ENCODE measurements around the gene CCDC68. TPM values are rescaled to one million over a fixed set of nuclear protein-coding genes. Genes with fewer than 3 reads are reported as not detected.

CCDC68 gene
- total and polyA plus RNA-seq, 2 donors (not counting 3 experiments of a cell fraction or from before 2014, with no cell fraction given) = 0.72 to 1.0 TPM

DNA sequence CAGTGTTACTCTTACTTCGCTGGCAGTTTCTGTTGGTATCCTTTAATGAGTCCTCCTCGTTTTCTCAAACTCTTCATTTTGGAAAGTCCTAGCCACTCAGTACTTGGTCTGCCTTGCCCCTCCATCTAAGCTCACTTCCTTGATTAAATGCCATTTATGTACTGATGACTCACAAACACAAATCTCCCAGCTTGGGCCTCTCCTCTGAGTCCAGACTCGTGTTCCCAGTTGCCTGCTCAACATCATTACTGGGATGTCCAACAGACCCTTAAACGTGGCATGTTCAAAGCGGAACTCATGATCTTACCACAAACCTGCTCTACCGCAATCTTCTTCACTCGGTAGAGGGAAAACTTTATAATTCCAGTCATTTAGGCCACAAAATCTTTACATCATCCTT is 13.8 kb upstream of the CCDC68 start:
- ChIA-PET POLR2A (no interaction called here), CTCF (interaction anchor here (1.4 kb wide), 1 partner anchor 50 kb away, joined by 3 read pairs; no protein-coding TSS in a partner anchor)
- no peaks in the 10 kb centered on the region for H3K36me3 ChIP-seq (ENCODE audit: control insufficient read depth in 2 of 2, extremely low read depth in 1 of 2, insufficient read depth in 2 of 2, low read length in 2 of 2)
- DNase-seq (ENCODE audit: low read depth, low spot score) = no peak
- intact Hi-C loops (cut with micrococcal nuclease) (no loop called here), dilution Hi-C loops (cut with MboI; ENCODE audit: extremely low pct_ligation_motif_present, low sequenced_read_pairs) (no loop called here)
- H3K27ac ChIP-seq (ENCODE audit: insufficient read depth, low read depth, low read length) = no peak overlapping the region
- H3K79me2 ChIP-seq (ENCODE audit: control insufficient read depth, insufficient read depth, low read length) = no peaks in the 10 kb centered on the region
- H3K4me2 ChIP-seq (ENCODE audit: insufficient read depth, low read length) = no peak overlapping the region
- no peak overlapping the region for H3K4me3 ChIP-seq (replicated peaks in 1 of 3; ENCODE audit: insufficient read depth in 1 of 3, low read depth in 1 of 3, low read length in 3 of 3)
- no peak for FAIRE-seq
- H3K9me1 ChIP-seq (replicated peaks; ENCODE audit: control insufficient read depth, extremely low read depth, insufficient read depth, low read length) = no peaks in the 10 kb centered on the region
- H3K9me3 ChIP-seq (replicated peaks; ENCODE audit: control insufficient read depth, insufficient read depth, low read length) = no peaks in the 10 kb centered on the region
- no peaks in the 10 kb centered on the region for H3K27me3 ChIP-seq (ENCODE audit: control insufficient read depth in 2 of 2, insufficient read depth in 2 of 2, low read length in 2 of 2)
- BruUV-seq (replicated peaks) = no TSS peak
- peaks cover 2% of the 10 kb centered on the region for H3K4me1 ChIP-seq (ENCODE audit: control insufficient read depth, extremely low read depth, insufficient read depth, low read length)
- H2AFZ ChIP-seq (ENCODE audit: low read depth, low read length) = no peak overlapping the region
- TF ChIP-seq JUN (IDR thresholded peaks at IDR 0.05; ENCODE audit: borderline replicate concordance, insufficient read depth, insufficient read length, low read depth) (no peak), POLR2AphosphoS5 (IDR thresholded peaks at IDR 0.05; ENCODE audit: insufficient read depth, low read depth, low read length) (no peak), GATA2 (IDR thresholded peaks at IDR 0.05; ENCODE audit: insufficient read depth, insufficient read length, low read depth, low read length) (no peak), POLR2A (IDR thresholded peaks at IDR 0.05; ENCODE audit: low read depth, low read length) (no peak)
- H4K20me1 ChIP-seq (replicated peaks; ENCODE audit: control insufficient read depth, extremely low read depth, insufficient read depth, low read length) = no peaks in the 10 kb centered on the region
- no peak overlapping the region for H3K9ac ChIP-seq (replicated peaks; ENCODE audit: extremely low read depth, insufficient read depth, low read length)

DNA sequence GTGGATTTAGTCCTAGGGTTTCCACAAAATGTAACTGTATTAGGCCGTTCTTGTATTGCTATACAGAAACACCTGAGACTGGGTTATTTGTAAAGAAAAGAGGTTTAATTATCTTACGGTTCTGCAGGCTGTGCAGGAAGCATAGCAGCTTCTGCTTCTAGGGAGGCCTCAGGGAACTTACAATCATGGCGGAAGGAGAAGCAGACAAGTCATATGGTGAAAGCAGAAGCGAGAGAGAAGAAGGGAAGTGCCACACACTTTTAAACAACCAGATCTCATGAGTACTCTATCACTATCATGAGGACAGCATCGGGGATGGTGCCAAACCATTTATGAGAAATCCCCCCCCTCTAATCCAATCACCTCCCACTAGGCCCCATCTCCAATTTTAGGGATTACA is 9.5 kb upstream of the CCDC68 start:
- dilution Hi-C loops (cut with MboI; ENCODE audit: extremely low pct_ligation_motif_present, low sequenced_read_pairs) = no loop called here
- H3K27ac ChIP-seq (ENCODE audit: insufficient read depth, low read depth, low read length) = peak overlapping the region; percentile 71
- no peak overlapping the region for H3K9ac ChIP-seq (replicated peaks; ENCODE audit: extremely low read depth, insufficient read depth, low read length)
- H2AFZ ChIP-seq (ENCODE audit: low read depth, low read length) = no peak overlapping the region
- H4K20me1 ChIP-seq (replicated peaks; ENCODE audit: control insufficient read depth, extremely low read depth, insufficient read depth, low read length) = no peaks in the 10 kb centered on the region
- peaks cover 6% of the 10 kb centered on the region for H3K4me1 ChIP-seq (ENCODE audit: control insufficient read depth, extremely low read depth, insufficient read depth, low read length)
- DNase-seq (ENCODE audit: low read depth, low spot score) = no peak
- H3K36me3 ChIP-seq (ENCODE audit: control insufficient read depth in 2 of 2, extremely low read depth in 1 of 2, insufficient read depth in 2 of 2, low read length in 2 of 2) = no peaks in the 10 kb centered on the region
- CTCF ChIA-PET = interaction anchor here (0.9 to 1.4 kb wide), 3 partner anchors 48 to 290 kb away, joined by 3 to 5 read pairs (median 4); no protein-coding TSS in a partner anchor
- no peak for FAIRE-seq
- H3K4me3 ChIP-seq (replicated peaks in 1 of 3; ENCODE audit: insufficient read depth in 1 of 3, low read depth in 1 of 3, low read length in 3 of 3) = no peak overlapping the region
- H3K79me2 ChIP-seq (ENCODE audit: control insufficient read depth, insufficient read depth, low read length) = no peaks in the 10 kb centered on the region
- no TSS peak for BruUV-seq (replicated peaks)
- intact Hi-C loops (cut with micrococcal nuclease) = no loop called here
- POLR2A ChIA-PET = no interaction called here
- TF ChIP-seq JUN (IDR thresholded peaks at IDR 0.05; ENCODE audit: borderline replicate concordance, insufficient read depth, insufficient read length, low read depth) (no peak), EZH2 (IDR thresholded peaks at IDR 0.05; ENCODE audit: borderline replicate concordance, low read depth, low read length, severe bottlenecking) (no peak), POLR2A (IDR thresholded peaks at IDR 0.05; ENCODE audit: low read depth, low read length) (no peak)
- TF ChIP-seq, protein P1, sequence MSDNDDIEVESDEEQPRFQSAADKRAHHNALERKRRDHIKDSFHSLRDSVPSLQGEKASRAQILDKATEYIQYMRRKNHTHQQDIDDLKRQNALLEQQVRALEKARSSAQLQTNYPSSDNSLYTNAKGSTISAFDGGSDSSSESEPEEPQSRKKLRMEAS (IDR thresholded peaks at IDR 0.05; ENCODE audit: insufficient read depth, insufficient read length) = no peak
- no peak overlapping the region for H3K4me2 ChIP-seq (ENCODE audit: insufficient read depth, low read length)
- H3K9me3 ChIP-seq (replicated peaks; ENCODE audit: control insufficient read depth, insufficient read depth, low read length) = no peaks in the 10 kb centered on the region
- H3K27me3 ChIP-seq (ENCODE audit: control insufficient read depth in 2 of 2, insufficient read depth in 2 of 2, low read length in 2 of 2) = no peaks in the 10 kb centered on the region
- H3K9me1 ChIP-seq (replicated peaks; ENCODE audit: control insufficient read depth, extremely low read depth, insufficient read depth, low read length) = no peaks in the 10 kb centered on the region
